Renal cortex interstitium (tissue), 11 donors: ENCODE measurements around the gene ZAP70. TPM values are rescaled to one million over a fixed set of nuclear protein-coding genes. Genes with fewer than 3 reads are reported as not detected.

ENCODE experiments used
- DNase-seq, 11 donors: peaks; one replicate each; pipeline ENCODE4 v3.0.0-alpha.2; 2013; ENCODE audit warnings: low read depth in 9 of 11, low spot score in 4 of 11; ENCODE audit errors: extremely low read depth in 1 of 11
- polyA plus RNA-seq, 3 donors: library from polyadenylated mRNA; unstranded; fragments of 120-200 nt; gene quantifications; one replicate each; pipeline ENCODE4 v1.2.1, GENCODE V29; 2013; ENCODE audit not compliant: insufficient read length in 3 of 3

ZAP70 gene
- polyA plus RNA-seq, 3 donors: 2.4 to 2.6 (median 2.5) TPM

DNA sequence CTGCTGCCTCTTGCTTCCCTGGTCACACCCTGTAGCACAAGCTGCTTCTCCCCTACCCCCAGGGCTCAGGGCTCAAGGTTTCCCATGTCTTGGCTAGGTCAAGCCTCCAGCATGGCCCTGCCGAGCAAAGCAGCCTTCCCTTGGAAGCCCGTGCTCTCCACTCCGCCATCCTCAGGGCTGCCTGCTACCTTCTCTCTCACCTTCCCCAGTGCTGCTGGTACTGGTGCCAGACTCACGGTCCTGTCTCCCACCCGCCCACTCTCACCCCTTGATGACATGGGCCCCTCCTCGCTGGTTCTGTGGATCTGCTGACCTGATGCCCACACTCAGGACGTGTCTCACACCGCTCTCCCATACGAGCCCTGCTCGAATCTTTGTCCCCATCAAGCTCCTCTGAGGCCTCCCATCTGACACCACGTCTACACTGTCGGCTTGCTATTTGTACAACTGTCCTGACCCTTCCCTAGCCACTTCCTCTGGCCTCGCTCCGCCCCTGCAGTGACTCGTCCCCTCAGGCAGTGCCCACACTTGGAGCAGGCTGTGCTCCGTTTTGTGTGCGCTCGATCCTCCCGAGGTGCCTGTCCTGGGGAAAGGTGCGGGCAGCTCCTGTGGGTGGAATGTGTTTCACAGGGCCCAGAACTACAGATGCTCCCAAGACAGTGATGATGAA, 49.9 kb downstream of the ZAP70 start:
- no peak for DNase-seq

DNA sequence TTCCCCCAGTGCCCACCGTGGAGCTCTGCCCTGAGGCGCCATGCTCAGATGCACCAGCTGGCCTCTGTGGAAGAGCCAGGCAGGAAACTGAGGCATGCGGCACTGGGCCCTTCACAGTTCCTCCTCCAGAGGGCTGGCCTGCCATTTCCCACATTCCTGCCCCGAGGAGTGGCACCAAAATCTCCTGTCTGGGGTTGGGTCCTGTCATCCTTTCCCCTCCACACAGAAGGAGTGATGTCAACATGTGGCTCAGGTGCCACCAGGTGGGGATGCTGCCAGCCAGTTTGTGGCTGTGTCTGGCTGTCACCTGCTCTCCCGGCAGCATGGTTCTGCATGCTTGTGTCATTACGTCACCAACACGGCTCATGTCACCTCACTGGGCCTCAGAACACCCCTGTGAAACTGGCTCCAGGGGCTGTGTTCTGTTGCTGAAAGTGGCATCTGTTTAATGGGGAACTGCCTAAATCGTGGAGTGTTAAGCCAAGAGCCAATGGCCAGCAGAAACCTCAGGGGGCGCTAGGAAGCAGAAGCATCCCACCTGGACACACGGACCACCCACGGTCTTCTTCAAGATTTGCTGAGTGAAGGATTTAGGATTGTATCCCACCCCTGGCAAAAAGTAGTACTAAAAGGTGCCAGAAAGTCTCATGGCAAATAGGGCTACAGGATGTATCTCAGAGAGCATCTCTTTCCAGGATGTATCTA, 51.3 kb downstream of the ZAP70 start:
- no peak for DNase-seq

DNA sequence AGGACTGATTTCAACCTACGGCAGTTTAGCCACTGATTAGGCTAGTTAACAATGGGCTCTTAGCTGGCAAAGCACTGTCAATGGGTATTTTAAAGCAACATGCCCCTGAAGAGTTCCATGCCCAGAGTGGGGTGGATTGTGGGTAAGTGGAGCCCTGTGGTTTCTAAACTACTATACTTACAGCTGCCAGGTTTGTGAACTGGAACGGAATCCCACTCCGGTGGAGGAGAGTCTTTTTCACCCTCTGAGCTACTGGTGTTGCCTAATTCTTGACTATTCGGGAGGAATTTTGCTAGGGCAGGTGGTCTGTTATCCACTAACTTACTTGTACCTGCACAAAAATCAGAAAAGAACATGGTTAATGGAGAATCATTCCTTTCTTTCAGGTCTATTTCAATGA, 52.6 kb downstream of the ZAP70 start:
- no peak for DNase-seq

DNA sequence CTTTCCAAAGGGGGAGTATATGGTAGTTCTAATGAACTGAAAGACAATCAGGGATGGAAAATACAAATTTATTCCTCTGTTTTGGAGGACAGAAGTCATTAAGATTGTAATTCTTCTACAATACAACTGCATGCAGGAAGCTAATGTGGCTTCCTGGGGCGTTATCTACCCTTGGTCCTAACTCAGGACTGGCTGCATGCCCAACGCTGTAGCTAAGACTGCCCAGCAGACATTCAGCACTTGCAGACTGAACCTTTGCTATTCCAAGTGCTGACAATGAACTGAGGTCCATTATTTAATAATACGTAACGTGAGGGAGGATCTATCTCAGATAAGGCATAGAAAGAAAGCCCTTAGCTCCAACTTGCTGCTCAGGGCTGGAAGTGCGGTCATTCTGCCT, 53.2 kb downstream of the ZAP70 start:
- no peak for DNase-seq

DNA sequence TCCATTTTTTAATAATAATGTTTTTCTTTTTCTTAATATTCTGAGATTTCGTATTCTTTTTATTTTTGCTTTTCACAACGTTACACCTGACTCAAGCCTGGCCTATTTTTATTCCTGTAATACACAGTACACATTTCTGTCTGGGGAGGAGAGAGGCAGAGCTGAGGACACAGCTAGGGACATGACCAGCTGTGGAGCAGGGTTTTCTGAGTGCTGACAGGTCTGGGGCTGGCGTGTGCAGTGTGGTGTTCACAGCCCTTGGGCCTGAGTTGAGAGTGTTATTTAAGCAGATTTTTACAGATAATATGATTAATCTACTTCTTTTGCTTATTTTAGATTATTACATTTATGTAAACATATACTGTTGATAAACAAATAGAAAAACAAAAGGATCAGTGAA, 55.9 kb downstream of the ZAP70 start:
- DNase-seq: no peak

DNA sequence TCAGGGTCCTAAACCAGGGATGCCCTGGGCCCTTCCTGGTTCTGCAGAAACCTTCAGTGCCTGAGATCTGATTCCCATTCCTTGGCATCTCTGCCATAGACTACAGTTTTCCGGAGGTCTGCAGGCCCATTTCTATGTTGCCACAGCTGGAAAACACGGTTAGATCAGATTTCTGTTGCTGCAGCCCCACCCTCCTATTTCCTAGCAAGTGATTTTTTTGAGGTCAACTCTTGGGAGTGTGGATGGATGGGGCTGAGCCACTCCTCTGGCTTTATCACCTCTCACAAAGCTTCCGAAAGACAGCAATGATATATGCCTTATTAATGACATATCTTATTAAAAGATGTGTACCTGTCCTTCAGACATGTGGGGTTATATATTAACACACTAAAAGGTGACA, 56.3 kb downstream of the ZAP70 start:
- DNase-seq: no peak

DNA sequence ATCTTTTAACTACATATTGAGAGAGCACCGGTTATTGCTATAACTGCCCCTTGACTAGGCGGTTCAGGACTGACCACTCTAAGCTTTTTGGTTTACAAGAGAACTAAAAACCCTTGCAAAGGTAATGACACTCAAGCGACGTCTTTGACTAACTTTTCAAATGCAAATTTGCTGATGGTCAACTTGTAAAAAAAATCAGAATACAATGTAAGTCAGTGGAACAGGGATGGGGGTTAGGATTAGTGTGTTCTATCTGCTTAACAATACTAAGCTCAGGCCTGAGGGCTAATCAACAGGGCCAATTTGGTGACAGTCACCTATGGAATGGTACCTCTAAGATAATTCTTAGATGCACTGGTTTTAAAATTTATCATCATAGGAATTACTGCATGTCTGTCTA, 57.1 kb downstream of the ZAP70 start:
- no peak for DNase-seq

DNA sequence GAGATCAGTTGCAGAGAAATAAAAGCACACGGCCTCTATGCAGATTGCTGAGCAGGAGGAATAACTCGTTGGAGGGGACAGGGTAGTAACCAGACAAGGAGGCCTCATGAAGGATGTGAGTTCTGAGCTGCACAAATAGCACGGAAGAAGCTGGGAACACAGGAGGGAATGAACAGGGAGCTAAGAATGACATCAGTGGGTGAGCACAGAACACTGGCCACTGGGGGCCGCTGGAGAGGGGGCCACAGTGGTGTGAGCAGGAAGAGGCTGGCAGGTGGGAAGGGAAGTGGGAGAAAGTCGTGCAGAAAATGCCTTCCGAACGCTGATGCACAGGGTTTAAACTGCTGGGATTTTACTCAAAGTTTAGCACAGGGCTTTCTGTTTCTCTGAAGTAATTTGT, 61.0 kb downstream of the ZAP70 start:
- peak in 1 of 11 donors; percentile 7 for DNase-seq

DNA sequence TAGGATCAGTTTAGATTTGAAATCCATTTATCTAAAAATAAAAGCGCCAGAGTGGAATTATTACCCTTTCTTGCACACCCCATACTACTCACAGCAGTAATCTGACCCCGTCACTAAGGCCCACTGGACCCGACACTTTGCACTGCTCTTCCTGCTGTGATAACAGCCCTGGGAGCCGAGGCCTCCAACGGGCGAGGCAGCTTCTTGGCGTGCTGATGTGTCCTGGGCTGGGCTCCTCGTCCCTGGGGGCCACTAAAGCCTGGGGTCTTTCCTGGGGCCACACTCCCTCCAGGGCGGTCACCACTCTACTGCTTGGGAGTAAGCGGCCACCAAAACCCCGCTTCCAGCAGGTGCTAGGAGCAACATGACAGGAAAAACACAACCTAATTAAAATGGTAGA, 61.7 kb downstream of the ZAP70 start:
- no peak for DNase-seq

DNA sequence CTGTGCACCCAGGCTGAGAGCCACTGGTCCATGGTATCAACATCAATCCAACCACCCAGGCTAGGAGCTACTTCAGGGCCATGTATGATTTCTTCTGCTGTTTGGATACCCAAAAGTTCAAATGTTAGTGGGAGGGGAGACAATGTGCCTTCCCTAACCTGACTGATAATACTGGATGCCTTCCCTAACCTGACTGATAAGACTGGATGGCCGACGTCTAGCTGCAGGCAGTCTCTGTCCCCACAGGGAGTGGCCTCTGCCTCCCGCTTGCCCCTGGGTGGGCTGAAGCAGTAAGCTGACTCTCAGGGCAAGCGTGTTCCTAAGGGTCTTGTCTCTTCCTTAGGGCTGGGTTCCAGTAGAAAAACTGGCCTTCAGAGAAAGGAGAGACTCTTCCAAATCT, 65.8 kb downstream of the ZAP70 start:
- no peak for DNase-seq

DNA sequence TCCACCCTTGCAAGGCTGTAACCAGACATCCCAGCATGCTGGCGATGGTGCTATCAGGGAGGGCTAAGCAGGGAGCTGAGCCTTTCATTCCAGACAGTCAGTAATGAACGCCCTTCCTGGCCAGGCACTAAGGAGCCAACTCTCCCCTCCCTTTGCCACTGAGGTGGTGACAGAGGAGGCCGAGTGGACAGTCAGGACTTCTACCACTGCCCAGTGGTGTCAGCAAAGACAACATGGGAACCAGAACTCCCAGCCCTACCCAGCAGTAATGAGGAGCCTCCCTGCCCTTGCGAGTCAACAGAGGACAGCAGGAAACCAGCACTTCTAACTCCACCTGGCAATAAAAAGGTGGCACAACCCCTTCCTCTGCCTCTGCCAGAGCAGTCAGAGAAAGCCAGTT, 68.6 kb downstream of the ZAP70 start:
- no peak for DNase-seq

DNA sequence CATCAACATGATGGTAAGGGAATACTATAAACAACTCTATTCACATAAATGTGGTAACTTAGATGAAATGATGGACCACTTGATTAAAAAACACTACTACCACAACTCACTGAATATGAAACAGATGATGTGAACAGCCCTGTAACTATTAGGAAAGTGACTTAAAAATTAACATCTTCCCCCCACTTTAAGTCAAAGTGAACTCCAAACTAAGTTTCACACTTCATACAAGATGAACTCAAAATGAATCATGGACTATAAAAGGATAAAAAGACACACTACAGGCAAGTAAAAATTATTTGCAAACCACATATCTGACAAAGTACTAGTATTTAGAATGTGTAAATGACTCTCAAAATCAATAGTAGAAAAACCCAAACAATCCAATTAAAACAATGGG, 71.6 kb downstream of the ZAP70 start:
- no peak for DNase-seq

DNA sequence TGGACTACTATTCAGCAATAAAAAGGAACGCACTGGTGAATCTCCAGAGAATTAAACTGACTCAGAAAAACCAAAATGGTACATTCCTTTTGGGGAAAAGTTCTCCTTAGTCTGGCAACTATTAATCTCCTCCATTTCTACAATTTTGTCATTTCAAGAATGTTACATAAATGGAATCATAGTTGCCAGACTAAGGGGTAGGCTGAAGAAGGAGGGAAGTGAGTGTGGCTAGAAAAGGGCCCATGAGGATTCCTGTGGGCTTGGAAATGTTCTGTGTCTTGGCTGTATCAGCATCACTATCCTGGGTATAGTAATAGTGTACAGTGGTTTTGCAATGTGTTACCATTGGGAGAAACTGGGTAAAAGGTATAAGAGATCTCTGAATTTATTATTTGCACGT, 72.4 kb downstream of the ZAP70 start:
- DNase-seq: no peak

DNA sequence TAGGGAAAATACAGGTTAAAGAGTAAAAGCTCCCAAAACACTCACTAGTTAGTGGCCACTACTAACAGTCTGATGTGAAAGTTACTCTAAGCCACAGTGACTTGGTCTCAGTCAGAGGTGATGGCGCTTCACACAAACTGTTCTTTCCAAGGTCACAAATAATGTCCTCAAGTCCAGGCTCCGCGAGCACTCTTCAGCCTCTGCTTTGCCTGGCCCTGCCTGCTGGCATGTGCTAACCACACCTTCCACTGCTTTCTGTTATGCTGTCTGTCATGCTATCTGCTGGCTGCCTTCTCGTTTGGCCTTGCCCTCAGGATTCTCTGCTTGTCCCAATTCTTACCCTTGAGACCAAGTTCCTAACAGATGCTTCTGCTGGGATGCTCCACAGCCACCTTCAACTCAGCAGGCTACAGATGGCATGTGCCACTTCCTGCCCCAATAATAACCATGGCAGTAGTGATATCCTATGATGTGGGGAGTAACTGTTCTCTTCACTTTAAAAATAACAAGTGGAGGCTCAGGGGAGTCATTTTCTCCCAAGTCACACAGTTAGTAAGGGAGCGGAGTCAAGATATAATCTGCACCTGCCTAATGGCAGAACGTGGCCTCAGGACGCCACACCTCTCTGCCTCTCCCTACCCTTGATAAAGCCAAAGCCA, 75.7 kb downstream of the ZAP70 start:
- no peak for DNase-seq

Other genes starting within 250 kb of the ZAP70 start
- 10 to 100 TPM; 31.7 to 36.7 (median 32.7) TPM for gene ANKRD36B, start 123.7 kb upstream of the ZAP70 start, polyA plus RNA-seq
- gene COX5B, start 67.5 kb upstream of the ZAP70 start, polyA plus RNA-seq: 100 to 1,000 TPM; 185 to 247 (median 204) TPM
- 10 to 100 TPM; 55.5 to 67.6 (median 65.4) TPM for gene ACTR1B, start 49.5 kb upstream of the ZAP70 start, polyA plus RNA-seq
- 10 to 100 TPM; 10.6 to 22.3 (median 12.4) TPM for gene C2orf92, start 43.9 kb upstream of the ZAP70 start, polyA plus RNA-seq